Measurements from ENCODE around the gene MRPL1. TPM values are rescaled to one million over a fixed set of nuclear protein-coding genes. Genes with fewer than 3 reads are reported as not detected.

The MRPL1 gene
- total and polyA plus RNA-seq, 2 of the 13 experiments (the other 11 are each of a cell fraction or from before 2014, with no cell fraction given), result 23.3 to 61.5 TPM

DNA sequence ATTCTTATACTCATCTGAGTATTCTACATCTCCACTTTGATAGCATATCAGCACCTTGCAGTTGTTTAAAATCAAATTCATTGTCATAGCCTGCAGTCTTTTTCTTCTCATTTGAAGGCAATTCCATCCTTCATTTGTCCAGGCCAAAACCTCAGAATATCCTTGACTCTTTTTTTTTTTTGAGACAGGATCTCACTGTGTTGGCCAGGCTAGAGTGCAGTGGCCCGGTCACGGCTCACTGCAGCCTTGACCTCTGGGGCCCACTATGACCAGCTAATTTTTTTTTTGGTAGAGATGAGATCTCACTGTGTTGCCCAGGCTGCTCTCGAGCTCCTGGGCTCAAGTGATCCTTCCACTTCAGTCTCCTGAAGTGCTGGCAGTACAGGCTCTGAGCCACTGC, 2.6 kb downstream of the MRPL1 start:
- ChIA-PET POLR2A (no interaction called here), CTCF (ENCODE audit: low intra/inter-chr PET ratio, low total read pairs) (no interaction called here)
- no TSS peak for BruUV-seq (replicated peaks)
- Histone ChIP-seq H3K9ac (ENCODE audit: insufficient read depth, low read depth, low read length) (no peak overlapping the region), H3K36me3 (replicated peaks in 1 of 2; ENCODE audit: control insufficient read depth in 1 of 2, insufficient read depth in 2 of 2, low read length in 2 of 2) (peaks cover 0 to 4% of the 10 kb centered on the region in 2 experiments; a peak in 1 of 5 replicates), H3K9me3 (ENCODE audit: low read length) (no peaks in the 10 kb centered on the region), H3K27me3 (ENCODE audit: control insufficient read depth in 1 of 2, insufficient read depth in 2 of 2, low read length in 2 of 2) (no peaks in the 10 kb centered on the region; a peak in 1 of 5 replicates), H4K20me1 (ENCODE audit: insufficient read depth, low read length) (no peaks in the 10 kb centered on the region), H3K4me2 (ENCODE audit: low read depth, low read length) (no peak overlapping the region; the same call in 1 of the 2 replicates), H3K4me3 (replicated peaks in 1 of 3; ENCODE audit: insufficient read depth in 1 of 3, low read depth in 2 of 3, low read length in 3 of 3) (no peak overlapping the region), H3K4me1 (ENCODE audit: insufficient read depth, low read length) (peaks cover 71% of the 10 kb centered on the region), H3K27ac (ENCODE audit: extremely low read length, insufficient read depth, low read length) (no peak overlapping the region), H3K79me2 (ENCODE audit: insufficient read depth, low read length) (peaks cover 61% of the 10 kb centered on the region), H2AFZ (ENCODE audit: low read length) (no peak overlapping the region)
- TF ChIP-seq ZNF121 (CRISPR knock-in tag; IDR thresholded peaks at IDR 0.05) (peak; percentile 88), ISX (CRISPR knock-in tag; conservative IDR thresholded peaks at IDR 0.05) (no peak), HOXA5 (CRISPR knock-in tag; IDR thresholded peaks at IDR 0.05) (no peak), NFE2L1 (CRISPR knock-in tag; IDR thresholded peaks at IDR 0.05; ENCODE audit: borderline replicate concordance) (no peak), ZNF660 (CRISPR knock-in tag; IDR thresholded peaks at IDR 0.05; ENCODE audit: borderline replicate concordance, low read depth) (no peak), NR2F6 (IDR thresholded peaks at IDR 0.05) (no peak), NR2F6 (CRISPR knock-in tag; IDR thresholded peaks at IDR 0.05) (no peak)
- TF ChIP-seq, protein P1, sequence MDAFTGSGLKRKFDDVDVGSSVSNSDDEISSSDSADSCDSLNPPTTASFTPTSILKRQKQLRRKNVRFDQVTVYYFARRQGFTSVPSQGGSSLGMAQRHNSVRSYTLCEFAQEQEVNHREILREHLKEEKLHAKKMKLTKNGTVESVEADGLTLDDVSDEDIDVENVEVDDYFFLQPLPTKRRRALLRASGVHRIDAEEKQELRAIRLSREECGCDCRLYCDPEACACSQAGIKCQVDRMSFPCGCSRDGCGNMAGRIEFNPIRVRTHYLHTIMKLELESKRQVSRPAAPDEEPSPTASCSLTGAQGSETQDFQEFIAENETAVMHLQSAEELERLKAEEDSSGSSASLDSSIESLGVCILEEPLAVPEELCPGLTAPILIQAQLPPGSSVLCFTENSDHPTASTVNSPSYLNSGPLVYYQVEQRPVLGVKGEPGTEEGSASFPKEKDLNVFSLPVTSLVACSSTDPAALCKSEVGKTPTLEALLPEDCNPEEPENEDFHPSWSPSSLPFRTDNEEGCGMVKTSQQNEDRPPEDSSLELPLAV (CRISPR knock-in tag; conservative IDR thresholded peaks at IDR 0.05; ENCODE audit: low read depth), result no peak
- TF ChIP-seq, protein P2, sequence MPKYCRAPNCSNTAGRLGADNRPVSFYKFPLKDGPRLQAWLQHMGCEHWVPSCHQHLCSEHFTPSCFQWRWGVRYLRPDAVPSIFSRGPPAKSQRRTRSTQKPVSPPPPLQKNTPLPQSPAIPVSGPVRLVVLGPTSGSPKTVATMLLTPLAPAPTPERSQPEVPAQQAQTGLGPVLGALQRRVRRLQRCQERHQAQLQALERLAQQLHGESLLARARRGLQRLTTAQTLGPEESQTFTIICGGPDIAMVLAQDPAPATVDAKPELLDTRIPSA (CRISPR knock-in tag; IDR thresholded peaks at IDR 0.05; ENCODE audit: borderline replicate concordance), result no peak
- FAIRE-seq (no peak), ATAC-seq (no peak), DNase-seq (ENCODE audit: low spot score) (no peak)
- in situ Hi-C loops (cut with HindIII; ENCODE audit: extremely low pct_ligation_motif_present, low pct_unique_long_range_greater_than_20kb), result no loop called here
- intact Hi-C loops (cut with micrococcal nuclease; ENCODE audit: unreplicated experiment), result no loop called here
- WGBS (ENCODE audit: low lambda C conversion rate), result 85% methylated on average over 3 of the region's 3 CpGs
